Uterus (tissue), 2 donors: ENCODE measurements around the gene JPH3.

Experiments used
- POLR2A ChIP-seq, 2 donors: fragments of 450-650 bp; IDR thresholded peaks; one replicate each; pipeline ENCODE4 v1.6.1; 2016; ENCODE audit warnings: antibody characterized with exemption in 2 of 2, mild to moderate bottlenecking in 1 of 2, moderate library complexity in 1 of 2
- TF ChIP-seq, protein P1 (sequence below), 4 experiments: fragments of 200-600 bp in 2 of 4; fragments of 450-650 bp in 2 of 4; sonication (generic) in 2 of 4; IDR thresholded peaks; one replicate each; pipeline ENCODE4 v1.5.1; 2016 to 2019; ENCODE audit warnings: antibody characterized with exemption in 4 of 4, mild to moderate bottlenecking in 2 of 4, moderate library complexity in 1 of 4

DNA sequence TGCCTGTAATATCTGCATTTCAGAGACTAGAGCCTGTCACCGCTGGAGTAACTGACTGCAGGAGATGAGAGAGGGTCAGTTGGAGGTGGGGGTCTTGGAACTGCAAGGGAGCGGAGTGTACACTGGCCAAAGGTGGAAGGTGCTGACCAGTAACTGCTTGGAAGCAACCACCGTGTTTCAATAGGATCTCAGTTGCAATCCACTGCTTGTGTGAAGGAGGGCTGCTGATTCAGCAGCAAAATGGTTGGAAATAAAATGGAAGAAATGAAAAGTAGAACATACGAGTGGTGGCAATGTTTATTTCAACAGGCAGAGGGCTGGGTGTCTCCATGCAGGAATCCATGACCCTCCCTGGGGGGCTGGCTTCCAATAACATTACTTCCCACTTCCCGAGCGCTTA lies 2.1 kb upstream of the JPH3 start:
- TF ChIP-seq, protein P1, sequence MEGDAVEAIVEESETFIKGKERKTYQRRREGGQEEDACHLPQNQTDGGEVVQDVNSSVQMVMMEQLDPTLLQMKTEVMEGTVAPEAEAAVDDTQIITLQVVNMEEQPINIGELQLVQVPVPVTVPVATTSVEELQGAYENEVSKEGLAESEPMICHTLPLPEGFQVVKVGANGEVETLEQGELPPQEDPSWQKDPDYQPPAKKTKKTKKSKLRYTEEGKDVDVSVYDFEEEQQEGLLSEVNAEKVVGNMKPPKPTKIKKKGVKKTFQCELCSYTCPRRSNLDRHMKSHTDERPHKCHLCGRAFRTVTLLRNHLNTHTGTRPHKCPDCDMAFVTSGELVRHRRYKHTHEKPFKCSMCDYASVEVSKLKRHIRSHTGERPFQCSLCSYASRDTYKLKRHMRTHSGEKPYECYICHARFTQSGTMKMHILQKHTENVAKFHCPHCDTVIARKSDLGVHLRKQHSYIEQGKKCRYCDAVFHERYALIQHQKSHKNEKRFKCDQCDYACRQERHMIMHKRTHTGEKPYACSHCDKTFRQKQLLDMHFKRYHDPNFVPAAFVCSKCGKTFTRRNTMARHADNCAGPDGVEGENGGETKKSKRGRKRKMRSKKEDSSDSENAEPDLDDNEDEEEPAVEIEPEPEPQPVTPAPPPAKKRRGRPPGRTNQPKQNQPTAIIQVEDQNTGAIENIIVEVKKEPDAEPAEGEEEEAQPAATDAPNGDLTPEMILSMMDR (IDR thresholded peaks at IDR 0.05), result no peak
- TF ChIP-seq POLR2A (IDR thresholded peaks at IDR 0.05), result no peak
